Muscle of arm (tissue), 12 donors: ENCODE results near the gene MAD1L1. TPM values are rescaled to one million over a fixed set of nuclear protein-coding genes. Genes with fewer than 3 reads are reported as not detected.
A peak's percentile ranks its signal among the peaks of the same experiment; 100 is the strongest.

Experiments
- DNase-seq: peaks from one replicate; pipeline ENCODE4 v3.0.0-alpha.2; 2013
- polyA plus RNA-seq, 12 donors: library from polyadenylated mRNA; unstranded; fragments of 120-200 nt; gene quantifications; one replicate each; pipeline ENCODE4 v1.2.1, GENCODE V29; 2013; ENCODE audit not compliant: insufficient read length in 12 of 12

MAD1L1 gene
- polyA plus RNA-seq, 12 donors: 16.2 to 60.1 (median 22.4) TPM; not detected in 1

- DNase-seq: no peak
These were observed 200.5 kb downstream of the MAD1L1 start for GRCh38 chr7:2032030-2032875.

DNA sequence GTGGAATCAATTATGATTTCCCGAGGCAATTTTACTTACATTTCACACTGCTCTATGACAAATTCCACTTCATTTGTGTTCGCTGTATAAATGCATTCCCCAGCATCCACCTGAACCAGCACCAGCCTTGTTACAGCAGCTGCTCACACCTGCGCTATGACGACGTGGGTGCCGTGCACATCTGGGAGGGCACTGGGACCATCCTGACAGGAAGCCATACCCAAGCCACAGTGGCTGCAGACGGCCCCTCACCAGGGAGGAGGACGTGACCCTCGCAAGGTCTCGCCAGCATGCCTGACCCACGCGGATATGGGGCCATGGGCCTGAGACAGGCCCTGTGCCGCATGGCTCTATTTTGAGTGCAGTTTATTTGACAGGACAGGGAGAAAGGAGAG lies 201.3 kb downstream of the MAD1L1 start:
- DNase-seq: no peak

DNA sequence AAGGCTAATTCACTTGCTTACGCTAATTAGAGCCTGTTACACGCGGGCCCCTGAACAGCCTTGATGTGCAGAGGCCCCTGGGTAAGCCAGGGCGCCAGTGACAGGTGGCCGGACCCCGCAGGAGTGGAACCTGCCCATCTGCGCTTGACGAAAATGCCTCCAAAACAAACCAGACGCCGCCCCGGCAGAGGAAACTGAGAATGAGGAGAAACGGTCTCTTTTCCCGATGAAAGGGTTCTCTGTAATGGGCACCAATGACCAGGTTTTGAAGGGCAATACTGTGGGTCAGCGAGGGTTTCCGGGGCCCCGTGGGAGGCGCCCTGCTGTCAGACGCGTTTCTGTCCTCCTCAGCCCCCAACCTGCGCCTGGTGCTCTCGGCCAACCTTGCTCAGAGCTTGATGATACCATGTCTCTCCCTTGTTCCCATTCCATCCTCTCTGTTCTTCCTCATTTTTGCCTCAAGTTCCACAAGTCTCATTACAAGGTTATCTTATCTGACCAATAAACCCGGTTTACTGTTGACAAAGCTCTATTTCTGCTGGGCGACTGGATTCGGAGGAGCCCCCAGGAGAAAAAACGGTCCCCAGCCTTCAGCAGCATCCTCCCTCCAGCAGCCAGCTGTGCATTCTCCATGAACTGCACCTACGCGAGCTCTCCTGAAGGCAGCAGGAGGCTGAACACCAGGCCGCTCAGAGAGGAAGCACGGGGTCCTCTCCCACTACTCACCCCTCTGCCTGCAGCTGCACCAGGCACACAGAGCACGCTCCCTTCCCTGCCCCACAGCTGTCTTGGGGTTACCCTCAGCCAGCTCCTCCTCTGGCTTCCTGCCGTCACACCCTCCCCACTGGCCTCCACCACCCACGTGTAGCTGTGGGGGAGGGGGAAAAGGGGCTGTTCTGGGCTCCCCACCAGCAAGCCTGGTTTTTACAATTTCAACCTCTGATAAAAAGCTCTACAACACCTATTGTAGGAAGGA lies 202.0 kb downstream of the MAD1L1 start:
- DNase-seq: no peak

- DNase-seq: no peak
These were observed 202.8 kb downstream of the MAD1L1 start for GRCh38 chr7:2029936-2030335.

DNA sequence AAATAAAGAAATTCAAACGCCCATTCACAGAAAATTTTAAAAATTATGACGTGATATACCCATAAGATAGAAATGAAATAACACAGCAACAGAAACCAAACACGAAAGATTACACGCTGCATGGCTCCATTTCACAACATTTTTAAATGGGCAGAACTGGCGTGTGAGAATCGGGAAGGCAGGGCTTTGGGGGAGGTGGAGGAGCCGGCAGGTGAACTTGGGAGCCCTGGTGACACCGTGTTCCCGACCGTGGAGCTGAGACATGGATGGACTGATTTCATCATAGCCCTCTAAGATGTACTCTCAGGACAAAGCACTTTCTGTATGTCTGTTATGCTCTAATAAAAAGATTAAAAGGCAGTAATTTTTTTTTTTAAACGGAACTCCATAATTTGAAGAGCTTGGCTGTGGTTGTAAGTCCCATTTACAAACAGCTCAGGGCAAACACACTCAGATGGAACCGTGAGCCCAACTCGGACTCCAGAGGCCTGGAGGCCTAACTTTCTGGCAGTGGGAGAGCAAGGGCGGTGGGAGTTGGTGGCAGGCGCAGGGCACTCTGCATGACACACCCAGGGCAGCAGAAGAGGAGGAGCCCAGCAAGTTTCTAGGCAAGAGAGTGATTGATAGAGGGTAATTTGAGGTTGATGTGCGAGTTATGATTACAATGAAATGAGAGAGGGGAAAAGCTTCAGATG lies 203.4 kb downstream of the MAD1L1 start:
- DNase-seq: no peak

GRCh38 chr7:2028733-2029132 lies 204.0 kb downstream of the MAD1L1 start:
- DNase-seq: no peak

- no peak for DNase-seq
These were observed 207.6 kb downstream of the MAD1L1 start for GRCh38 chr7:2025188-2025587.

DNA sequence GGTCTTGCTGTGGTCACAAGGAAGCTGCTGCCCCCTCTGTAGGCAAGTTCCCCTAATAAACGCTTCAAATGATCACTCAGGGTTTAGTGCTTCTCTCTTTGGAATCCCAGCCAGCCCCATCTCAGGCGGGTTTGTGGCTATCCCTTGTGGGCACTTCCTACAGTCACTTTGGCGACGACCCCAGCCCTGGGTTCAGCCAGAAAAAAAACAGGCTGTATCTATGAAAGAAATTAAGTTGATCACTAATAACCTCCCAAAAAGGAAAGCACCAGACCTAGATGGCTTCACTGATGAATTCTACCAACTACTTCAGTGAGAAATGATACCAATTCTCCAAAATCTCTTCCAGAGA lies 208.2 kb downstream of the MAD1L1 start:
- DNase-seq: no peak

DNA sequence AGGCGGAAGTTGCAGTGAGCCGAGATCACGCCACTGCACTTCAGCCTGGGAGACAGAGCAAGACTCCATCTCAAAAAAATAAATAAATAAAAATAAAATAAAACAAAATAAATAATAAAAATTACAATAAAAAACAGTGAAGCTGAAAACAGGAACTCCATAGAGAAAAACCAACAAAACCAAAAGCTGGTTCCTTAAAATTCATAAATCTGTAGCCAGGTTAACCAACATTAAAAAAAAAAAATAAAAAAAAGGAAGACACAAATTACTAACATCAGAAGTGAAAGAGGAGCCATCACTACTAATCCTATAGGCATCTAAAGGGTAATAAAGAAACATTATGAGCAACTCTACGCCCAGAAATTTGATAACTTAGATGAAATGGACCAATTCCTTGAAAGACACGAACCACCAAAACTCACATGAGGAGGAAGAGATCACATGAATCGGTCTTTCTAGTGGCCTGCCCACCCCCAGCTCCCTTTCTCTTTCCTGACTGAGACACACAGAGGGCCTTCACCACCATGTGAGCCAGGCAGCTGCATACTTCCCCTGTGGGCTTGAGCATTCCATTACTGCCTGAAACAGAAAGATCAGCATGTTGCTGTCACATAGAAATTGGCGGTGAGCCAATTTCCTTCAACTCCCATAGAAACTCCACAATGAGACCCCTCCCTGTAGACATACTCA lies 208.7 kb downstream of the MAD1L1 start:
- no peak for DNase-seq

DNA sequence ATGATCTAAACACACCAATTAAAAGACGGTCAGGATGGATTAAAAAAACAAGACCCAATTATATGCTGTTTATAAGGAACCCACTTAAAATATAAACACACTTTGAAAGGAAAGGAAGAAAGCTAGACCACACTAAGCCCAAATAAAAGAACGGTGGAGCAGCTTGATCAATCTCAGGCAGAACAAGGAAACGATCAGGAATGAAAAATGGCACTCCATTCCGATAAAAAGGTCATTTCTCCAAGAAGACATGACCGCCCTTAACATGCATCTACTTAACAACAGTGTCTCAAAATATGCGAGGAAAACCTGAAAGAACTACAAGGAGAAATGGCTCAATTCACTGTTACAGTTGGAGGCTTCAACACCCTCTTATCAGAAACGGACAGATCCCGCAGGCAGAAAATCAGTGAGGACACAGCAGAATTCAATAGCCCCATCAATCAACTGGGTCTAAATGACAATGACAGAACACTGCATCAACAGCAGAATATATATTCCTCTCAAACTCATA lies 210.0 kb downstream of the MAD1L1 start:
- DNase-seq: no peak

DNA sequence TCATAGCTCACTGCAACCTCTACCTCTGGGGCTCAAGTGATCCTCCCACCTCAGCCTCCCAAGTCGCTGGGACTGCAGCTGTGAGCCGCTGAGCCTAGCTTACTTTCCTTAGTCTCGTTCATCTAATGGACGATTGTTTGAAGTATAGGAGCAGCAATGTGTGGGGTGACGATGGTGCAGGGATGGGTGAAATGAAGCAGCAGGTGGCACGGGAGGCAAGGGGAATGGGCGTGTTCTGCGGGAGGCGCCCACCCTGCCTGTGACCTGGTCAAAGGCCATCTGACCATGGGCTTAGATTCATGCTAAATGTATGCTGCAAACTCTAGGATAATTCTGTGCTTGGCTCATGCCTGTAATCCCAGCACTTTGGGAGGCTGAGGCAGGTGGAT lies 210.7 kb downstream of the MAD1L1 start:
- DNase-seq: no peak

DNA sequence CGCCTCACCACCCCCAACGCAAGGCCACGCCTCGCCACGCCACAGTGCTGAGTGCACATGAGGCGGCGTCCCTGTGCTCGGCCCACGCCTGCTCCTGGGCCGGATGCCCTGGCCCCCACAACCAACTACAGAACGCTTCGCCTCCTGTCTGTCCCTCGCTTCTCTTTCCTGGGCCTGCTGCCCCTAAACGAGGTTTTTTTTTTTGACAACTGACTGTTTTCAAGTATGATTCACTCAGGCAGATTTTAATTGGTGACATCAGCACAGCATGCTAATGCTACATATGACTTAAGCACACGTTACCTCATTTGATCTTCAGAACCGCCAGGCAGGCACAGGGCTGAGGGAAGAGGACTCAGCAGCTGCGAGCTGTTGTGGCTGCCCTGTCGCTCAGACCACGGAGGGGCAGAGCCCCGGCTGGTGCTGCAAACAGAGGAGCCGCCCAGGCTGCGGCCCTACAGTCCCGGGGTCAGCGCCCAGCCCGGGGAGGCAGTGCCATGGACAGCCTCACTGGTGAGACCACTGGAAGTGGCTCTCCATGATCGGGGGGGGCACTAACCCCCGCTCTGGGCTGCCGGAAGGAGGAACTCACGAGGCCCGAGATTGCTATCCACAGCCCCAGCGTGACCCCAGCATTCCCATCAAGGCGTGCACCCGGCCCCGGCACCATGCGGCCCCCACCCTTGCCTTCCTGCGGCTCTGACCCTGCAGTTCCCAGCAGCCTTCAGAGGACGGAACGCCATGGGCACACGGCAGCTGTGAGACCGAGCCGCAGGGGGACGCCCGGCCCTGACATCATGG lies 212.8 kb downstream of the MAD1L1 start:
- DNase-seq: peak; percentile 43

DNA sequence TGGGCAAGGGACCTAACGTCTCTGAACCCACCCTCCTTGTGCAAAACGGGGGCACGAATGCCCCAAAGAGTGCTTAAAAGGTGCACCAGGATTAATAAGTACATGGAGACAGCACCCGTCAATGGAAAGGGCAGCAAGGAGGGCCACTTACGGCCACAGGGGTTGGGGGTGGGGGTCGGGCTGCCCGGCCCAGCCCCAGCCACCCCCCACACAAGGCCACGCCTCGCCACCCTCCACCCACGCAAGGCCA lies 213.4 kb downstream of the MAD1L1 start:
- no peak for DNase-seq

- peak; percentile 81 for DNase-seq
These were observed 213.9 kb downstream of the MAD1L1 start for GRCh38 chr7:2018569-2019460.

DNA sequence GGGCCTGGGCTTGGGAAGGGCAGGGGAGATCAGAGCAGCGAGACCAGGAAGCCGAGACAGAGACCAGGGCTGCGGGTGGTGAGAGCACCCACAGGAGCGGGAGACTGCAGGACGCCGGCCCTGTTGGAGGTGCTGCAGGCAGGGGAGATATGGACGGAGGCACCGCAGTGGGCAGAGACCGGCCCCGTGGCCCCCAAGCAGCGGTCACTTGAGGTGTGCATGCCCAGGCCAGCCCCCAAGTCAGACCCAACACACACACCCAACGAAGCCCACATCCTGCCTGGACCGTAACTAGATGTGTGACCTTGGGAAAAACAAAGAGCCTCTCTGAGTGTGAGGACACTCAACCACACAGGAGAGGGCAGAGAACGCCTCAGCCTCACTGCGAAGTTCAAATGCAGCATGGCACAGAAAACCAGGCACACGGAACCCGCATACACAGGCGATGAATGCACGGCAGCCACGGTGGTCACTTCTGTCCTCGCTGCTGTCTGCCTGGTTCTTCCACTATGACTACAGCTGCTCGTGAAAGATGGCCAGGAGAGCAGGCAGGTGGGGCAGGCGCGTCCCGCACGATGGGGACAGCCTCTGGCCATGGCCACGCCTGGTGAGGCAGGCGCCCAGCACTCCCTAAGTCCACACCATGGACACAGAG lies 214.7 kb downstream of the MAD1L1 start:
- DNase-seq: no peak

DNA sequence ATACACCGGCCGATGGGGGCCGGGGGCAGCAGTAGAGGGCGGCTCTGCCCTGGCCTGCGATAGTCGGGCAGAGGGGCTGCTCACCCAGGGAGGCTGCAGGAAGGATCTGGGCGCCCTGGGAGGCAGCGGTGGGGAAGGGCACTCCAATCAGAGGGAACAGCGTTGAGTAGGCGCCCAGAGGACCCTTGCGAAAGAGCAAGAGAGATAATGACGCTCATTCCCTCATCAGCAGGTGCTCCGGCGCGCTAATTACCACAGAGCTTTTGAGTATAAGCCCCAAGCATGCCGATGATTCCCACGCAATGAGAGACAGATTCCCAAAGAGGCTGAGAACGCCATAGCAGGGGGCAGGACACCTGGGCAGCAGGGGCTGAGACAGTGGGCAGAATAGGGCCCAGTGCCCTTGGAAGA lies 215.3 kb downstream of the MAD1L1 start:
- DNase-seq: no peak

GRCh38 chr7:2016761-2017480 lies 215.8 kb downstream of the MAD1L1 start:
- no peak for DNase-seq

GRCh38 chr7:2016021-2016631 lies 216.6 kb downstream of the MAD1L1 start:
- DNase-seq: no peak
